ENCODE data around the gene XIAP. TPM values are rescaled to one million over a fixed set of nuclear protein-coding genes. Genes with fewer than 3 reads are reported as not detected.

XIAP gene
- total RNA-seq, 1 experiment from 2014 or later = 47.7 TPM

DNA sequence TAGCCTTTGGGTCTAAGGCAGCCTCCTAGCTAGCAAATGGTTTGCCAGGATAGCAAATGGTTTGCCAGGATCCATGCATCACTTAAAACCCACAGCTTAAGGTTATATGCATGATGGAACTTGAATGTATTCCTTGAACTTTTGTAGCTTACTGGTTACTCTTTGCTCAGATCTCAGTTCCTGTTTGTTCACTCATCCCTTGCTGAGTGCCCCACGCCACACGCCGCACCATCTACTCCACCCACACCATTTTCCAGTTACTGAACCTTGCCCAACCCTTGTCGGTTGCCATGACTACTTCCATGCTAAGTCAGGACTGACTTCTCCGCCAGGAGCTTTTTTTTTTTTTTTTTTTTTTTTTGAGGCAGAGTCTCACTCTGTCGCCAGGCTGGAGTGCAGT is 29.5 kb upstream of the XIAP start:
- Histone ChIP-seq H3K79me2 (ENCODE audit: low read depth) (no peaks in the 10 kb centered on the region), H3K27ac (no peak overlapping the region), H3K36me3 (ENCODE audit: low read depth) (no peaks in the 10 kb centered on the region), H4K20me1 (ENCODE audit: insufficient read depth) (no peaks in the 10 kb centered on the region), H3K9me3 (ENCODE audit: insufficient read depth, low read depth) (no peaks in the 10 kb centered on the region), H2AFZ (no peak overlapping the region), H3K4me2 (no peak overlapping the region), H3K9me2 (ENCODE audit: insufficient read depth) (no peaks in the 10 kb centered on the region), H3K4me1 (replicated peaks; ENCODE audit: insufficient read depth) (peaks cover 21% of the 10 kb centered on the region), H3K27me3 (ENCODE audit: insufficient read depth, low read depth) (no peaks in the 10 kb centered on the region), H3K4me3 (no peak overlapping the region), H3F3A (ENCODE audit: insufficient read depth, low read depth) (peaks cover 6% of the 10 kb centered on the region; the same call in 1 of the 2 replicates)
- no TSS peak for BruUV-seq (replicated peaks)
- ChIA-PET CTCF (interaction anchor here (1.8 kb wide), 1 partner anchor 52 kb away, joined by 8 read pairs; no protein-coding TSS in a partner anchor), POLR2A (ENCODE audit: unreplicated experiment) (no interaction called here)
- no peak for TF ChIP-seq EZH2 (IDR thresholded peaks at IDR 0.05; ENCODE audit: low read depth)
- no peak for TF ChIP-seq CTCF (conservative IDR thresholded peaks at IDR 0.05)
- no peak for DNase-seq
- intact Hi-C loops (cut with micrococcal nuclease; ENCODE audit: unreplicated experiment) = loop anchor here (5.0 kb wide), 1 partner anchor 557 kb away; no protein-coding TSS in a partner anchor

DNA sequence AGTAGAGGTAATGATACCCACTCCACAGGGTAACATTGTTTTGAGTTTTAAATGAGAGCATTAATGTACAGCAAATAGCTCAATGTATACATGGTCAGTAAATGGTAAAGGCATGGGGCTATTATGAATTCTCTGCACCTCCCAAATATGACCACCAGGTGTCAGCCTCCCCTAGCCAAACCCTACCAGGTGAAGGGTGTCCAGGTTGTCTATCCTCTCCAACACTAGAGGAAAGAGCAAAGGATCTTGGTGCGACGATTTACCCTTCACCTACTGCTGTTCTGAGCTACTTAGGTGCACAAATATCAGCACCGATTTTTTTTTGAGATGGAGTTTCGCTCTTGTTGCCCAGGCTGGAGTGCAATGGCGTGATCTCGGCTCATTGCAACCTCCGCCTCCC is 26.5 kb upstream of the XIAP start:
- CTCF ChIA-PET = interaction anchor here (0.5 to 2.3 kb wide), 10 partner anchors 9 to 256 kb away, joined by 3 to 21 read pairs (median 6); no protein-coding TSS in a partner anchor
- peak; percentile 62 to 68 for DNase-seq
- intact Hi-C loops (cut with micrococcal nuclease; ENCODE audit: unreplicated experiment) = loop anchor here (1.0 to 5.0 kb wide), 4 partner anchors 48 to 554 kb away; partner anchors contain the start of gene STAG2
- Histone ChIP-seq H3K9me2 (ENCODE audit: insufficient read depth) (no peaks in the 10 kb centered on the region), H3K4me3 (no peak overlapping the region), H3K4me1 (replicated peaks; ENCODE audit: insufficient read depth) (peaks cover 22% of the 10 kb centered on the region), H3K79me2 (ENCODE audit: low read depth) (no peaks in the 10 kb centered on the region), H4K20me1 (ENCODE audit: insufficient read depth) (no peaks in the 10 kb centered on the region), H3K9me3 (ENCODE audit: insufficient read depth, low read depth) (no peaks in the 10 kb centered on the region), H3K36me3 (ENCODE audit: low read depth) (no peaks in the 10 kb centered on the region), H3K27me3 (ENCODE audit: insufficient read depth, low read depth) (no peaks in the 10 kb centered on the region), H3K4me2 (peak overlapping the region; percentile 48), H3F3A (ENCODE audit: insufficient read depth, low read depth) (peaks cover 9% of the 10 kb centered on the region; the same call in 1 of the 2 replicates), H2AFZ (no peak overlapping the region), H3K27ac (no peak overlapping the region)
- TF ChIP-seq EZH2 (IDR thresholded peaks at IDR 0.05; ENCODE audit: low read depth) = no peak
- peak; percentile 92 for TF ChIP-seq CTCF (conservative IDR thresholded peaks at IDR 0.05)
- BruUV-seq (replicated peaks) = no TSS peak
- POLR2A ChIA-PET (ENCODE audit: unreplicated experiment) = interaction anchor here (0.6 to 0.7 kb wide), 2 partner anchors 27 to 131 kb away, joined by 3 read pairs; no protein-coding TSS in a partner anchor

DNA sequence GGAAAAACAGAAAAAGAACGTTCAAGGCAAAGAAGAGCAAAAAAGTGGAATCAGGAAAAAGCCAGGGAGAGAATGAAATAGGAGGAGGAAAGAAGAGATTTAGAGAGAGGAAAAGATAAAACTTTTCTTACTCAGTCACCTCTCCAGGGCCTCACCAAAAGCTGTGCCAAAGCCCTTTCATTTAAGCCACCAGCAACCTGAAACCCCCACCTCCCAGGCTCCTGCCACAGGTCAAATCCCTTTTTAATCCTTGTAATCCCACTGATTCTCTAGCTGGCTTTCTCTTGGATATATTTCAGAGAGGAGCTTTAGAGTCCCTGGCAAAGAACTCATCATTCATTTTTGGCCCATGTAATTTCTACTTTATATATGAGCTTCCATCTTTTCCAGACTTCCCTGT is 25.7 kb upstream of the XIAP start:
- peaks cover 22% of the 10 kb centered on the region for H3K4me1 ChIP-seq (replicated peaks; ENCODE audit: insufficient read depth)
- peaks cover 9% of the 10 kb centered on the region; the same call in 1 of the 2 replicates for H3F3A ChIP-seq (ENCODE audit: insufficient read depth, low read depth)
- no peaks in the 10 kb centered on the region for H3K27me3 ChIP-seq (ENCODE audit: insufficient read depth, low read depth)
- intact Hi-C loops (cut with micrococcal nuclease; ENCODE audit: unreplicated experiment) = loop anchor here (5.0 kb wide), 1 partner anchor 553 kb away; no protein-coding TSS in a partner anchor
- TF ChIP-seq EZH2 (IDR thresholded peaks at IDR 0.05; ENCODE audit: low read depth) = no peak
- TF ChIP-seq CTCF (conservative IDR thresholded peaks at IDR 0.05) = no peak
- H4K20me1 ChIP-seq (ENCODE audit: insufficient read depth) = no peaks in the 10 kb centered on the region
- H3K4me3 ChIP-seq = no peak overlapping the region
- H3K4me2 ChIP-seq = peak overlapping the region; percentile 48; the same call in 1 of the 2 replicates
- no peak for DNase-seq
- no peaks in the 10 kb centered on the region for H3K36me3 ChIP-seq (ENCODE audit: low read depth)
- no peaks in the 10 kb centered on the region for H3K9me3 ChIP-seq (ENCODE audit: insufficient read depth, low read depth)
- no peaks in the 10 kb centered on the region for H3K9me2 ChIP-seq (ENCODE audit: insufficient read depth)
- no TSS peak for BruUV-seq (replicated peaks)
- no peaks in the 10 kb centered on the region for H3K79me2 ChIP-seq (ENCODE audit: low read depth)
- ChIA-PET CTCF (interaction anchor here (1.0 to 2.3 kb wide), 6 partner anchors 16 to 143 kb away, joined by 3 to 21 read pairs (median 6); no protein-coding TSS in a partner anchor), POLR2A (ENCODE audit: unreplicated experiment) (interaction anchor here (0.5 to 0.6 kb wide), 2 partner anchors 26 to 132 kb away, joined by 3 to 4 read pairs; no protein-coding TSS in a partner anchor)
- no peak overlapping the region for H2AFZ ChIP-seq
- H3K27ac ChIP-seq = no peak overlapping the region

Data from PC-9 (cell line).